SK-N-SH (cell line): ENCODE data around the gene SRXN1. TPM values are rescaled to one million over a fixed set of nuclear protein-coding genes. Genes with fewer than 3 reads are reported as not detected.
A peak's percentile ranks its signal among the peaks of the same experiment; 100 is the strongest.

Source experiments
- CTCF ChIA-PET: fragments of 300-600, 350-600 bp; formaldehyde crosslinking; extraction: SDS; loops from one replicate; lab custom pipeline; 2021; lab: Yijun Ruan, JAX
- POLR2A ChIA-PET: fragments of 350-600 bp; sonication (Branson Sonifier 250); formaldehyde crosslinking; extraction: SDS; loops from one replicate; lab custom pipeline; 2020; ENCODE audit warnings: antibody characterized with exemption, inconsistent platforms; lab: Yijun Ruan, JAX
- DNase-seq: peaks from one replicate; pipeline ENCODE4 v3.0.0; 2012
- H2AFZ ChIP-seq: fragments of 200-600 bp; sonication (generic); 2 replicates; pipeline ENCODE4 v1.8.1; 2016; ENCODE audit warnings: antibody characterized with exemption, mild to moderate bottlenecking, low read depth
- H3F3A ChIP-seq: fragments of 200-600 bp; sonication (generic); replicated peaks from 2 replicates; pipeline ENCODE3; 2016; ENCODE audit warnings: antibody characterized with exemption, mild to moderate bottlenecking; ENCODE audit not compliant: insufficient read depth
- H3K27ac ChIP-seq, 2 experiments: fragments of 200-500 bp in 1 of 2; fragments of 200-600 bp in 1 of 2; sonication (Bioruptor generic) in 1 of 2; sonication (generic), shearing (Covaris generic) in 1 of 2; 2 replicates each; pipeline versions ENCODE4 v1.5.1 to v1.6.1; 2014 to 2016; ENCODE audit warnings: low read depth in 2 of 2, inconsistent platforms in 1 of 2, low read length in 1 of 2, mild to moderate bottlenecking in 1 of 2, mixed read lengths in 1 of 2
- H3K27me3 ChIP-seq: fragments of 200-600 bp; sonication (generic), shearing (Covaris generic); 2 replicates; pipeline ENCODE4 v1.6.1; 2016; ENCODE audit warnings: mixed run types; ENCODE audit not compliant: insufficient read depth
- H3K36me3 ChIP-seq, 2 experiments: fragments of 200-500 bp in 1 of 2; fragments of 200-600 bp in 1 of 2; sonication (Bioruptor generic) in 1 of 2; sonication (generic) in 1 of 2; replicated peaks in 1 of 2; 2 replicates each; pipeline versions ENCODE3 to v1.5.1; 2014 to 2016; ENCODE audit warnings: low read length in 1 of 2, mild to moderate bottlenecking in 1 of 2; ENCODE audit not compliant: insufficient read depth in 2 of 2, control insufficient read depth in 1 of 2
- H3K4me1 ChIP-seq, 2 experiments: fragments of 200-500 bp in 1 of 2; fragments of 200-600 bp in 1 of 2; sonication (Bioruptor generic) in 1 of 2; sonication (generic), shearing (Covaris generic) in 1 of 2; 2 replicates each; pipeline versions ENCODE4 v1.5.1 to v1.6.1; 2014 to 2016; ENCODE audit warnings: low read depth in 1 of 2, low read length in 1 of 2, mixed run types in 1 of 2; ENCODE audit not compliant: insufficient read depth in 2 of 2, control insufficient read depth in 1 of 2
- H3K4me2 ChIP-seq: fragments of 200-600 bp; sonication (generic), shearing (Covaris generic); 2 replicates; pipeline ENCODE4 v1.6.1; 2017; ENCODE audit warnings: mixed run types
- H3K4me3 ChIP-seq, 2 experiments: fragments of 200-500 bp in 1 of 2; fragments of 200-600 bp in 1 of 2; sonication (Bioruptor generic) in 1 of 2; sonication (generic), shearing (Covaris generic) in 1 of 2; 2 replicates each; pipeline versions ENCODE4 v1.5.1 to v1.8.1; 2014 to 2016; ENCODE audit warnings: low read depth in 2 of 2, inconsistent platforms in 1 of 2, low read length in 1 of 2, mild to moderate bottlenecking in 1 of 2, mixed read lengths in 1 of 2, moderate library complexity in 1 of 2
- H3K79me2 ChIP-seq: fragments of 200-600 bp; sonication (generic); 2 replicates; pipeline ENCODE4 v1.8.1; 2017; ENCODE audit warnings: mild to moderate bottlenecking; ENCODE audit not compliant: insufficient read depth
- H3K9ac ChIP-seq: fragments of 200-600 bp; sonication (generic); 2 replicates; pipeline ENCODE4 v1.6.1; 2017; ENCODE audit warnings: mixed run types
- H3K9me2 ChIP-seq: fragments of 200-600 bp; sonication (generic); 2 replicates; pipeline ENCODE4 v1.6.1; 2017; ENCODE audit warnings: mixed run types
- H3K9me3 ChIP-seq: fragments of 200-600 bp; sonication (generic); 2 replicates; pipeline ENCODE4 v1.6.1; 2017; ENCODE audit warnings: mixed run types, mild to moderate bottlenecking, moderate library complexity
- H4K20me1 ChIP-seq: fragments of 200-600 bp; sonication (generic); 2 replicates; pipeline ENCODE4 v1.6.1; 2017; ENCODE audit warnings: mild to moderate bottlenecking, mixed run types; ENCODE audit not compliant: insufficient read depth
- EP300 ChIP-seq, 2 experiments: IDR thresholded peaks; 2 replicates each; pipeline versions ENCODE4 v1.4.0 to v1.6.1; 2012; ENCODE audit warnings: borderline replicate concordance in 1 of 2, low read depth in 1 of 2, low read length in 1 of 2
- EZH2phosphoT487 ChIP-seq: fragments of 200-600 bp; sonication (generic); IDR thresholded peaks from 2 replicates; pipeline ENCODE4 v1.6.1; 2017; ENCODE audit warnings: low read depth, mixed run types, mild to moderate bottlenecking, antibody characterized with exemption, moderate library complexity, borderline replicate concordance
- GATA2 ChIP-seq: sonication (generic); formaldehyde crosslinking; IDR thresholded peaks from 2 replicates; pipeline ENCODE4 v1.5.0; 2020; ENCODE audit warnings: mild to moderate bottlenecking, missing genetic modification reagents
- IRF3 ChIP-seq: fragments of 150-350 bp; IDR thresholded peaks from 2 replicates; pipeline ENCODE4 v1.6.1; 2016; ENCODE audit warnings: mild to moderate bottlenecking, low read depth, low read length
- NFIC ChIP-seq: IDR thresholded peaks from 2 replicates; pipeline ENCODE4 v1.4.0; 2012; ENCODE audit warnings: borderline replicate concordance
- POLR2AphosphoS5 ChIP-seq: IDR thresholded peaks from 2 replicates; pipeline ENCODE4 v1.6.1; 2012; ENCODE audit warnings: low read depth, low read length
- REST ChIP-seq: IDR thresholded peaks from 2 replicates; pipeline ENCODE4 v1.6.1; 2012; ENCODE audit warnings: mild to moderate bottlenecking, low read depth, low read length, moderate library complexity
- ZBTB33 ChIP-seq: IDR thresholded peaks from 2 replicates; pipeline ENCODE4 v1.4.0; 2012; ENCODE audit warnings: low read depth, borderline replicate concordance
- WGBS: methylation state at CpG from one replicate; pipeline ENCODE4 v1.1.6; 2017; ENCODE audit warnings: low lambda C conversion rate; 5-methylcytosine and 5-hydroxymethylcytosine counted together
- polyA plus RNA-seq, 3 experiments: library from polyadenylated mRNA; depleted of rRNA; stranded (reverse); fragments of >200 nt; gene quantifications; 2 replicates each; pipeline ENCODE4 v1.2.3, GENCODE V29; 2012

Gene SRXN1
- polyA plus RNA-seq, 1 of the 3 experiments (the other 2 are of a cell fraction) = 26.2 TPM

DNA sequence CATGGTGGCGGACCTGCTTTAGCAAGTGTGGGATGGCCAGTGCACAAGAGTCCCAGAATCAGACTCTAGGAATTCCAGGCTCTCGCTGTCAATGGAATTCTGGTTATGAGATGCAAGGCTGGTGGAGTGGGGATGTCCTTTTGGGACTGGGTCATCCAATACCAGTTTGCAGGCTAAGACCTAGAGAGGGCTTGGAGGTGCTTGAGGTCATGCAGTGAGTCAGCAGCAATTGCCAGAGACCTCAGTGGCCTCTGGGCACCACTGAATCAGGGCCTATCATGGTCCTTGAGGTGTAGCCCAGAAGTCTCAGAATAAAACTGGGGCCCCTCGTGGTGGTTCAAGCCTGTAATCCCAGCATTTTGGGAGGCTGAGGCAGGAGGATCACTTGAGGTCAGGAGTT is 24.0 kb upstream of the SRXN1 start:
- Histone ChIP-seq H3K36me3 (no peaks in the 10 kb centered on the region), H3F3A (no peaks in the 10 kb centered on the region), H3K9me3 (no peaks in the 10 kb centered on the region), H3K9me2 (no peaks in the 10 kb centered on the region), H4K20me1 (peaks cover 11% of the 10 kb centered on the region; the same call in 1 of the 2 replicates), H3K4me1 (peaks cover 0 to 15% of the 10 kb centered on the region in 2 experiments; a peak in 1 of 4 replicates), H2AFZ (no peak overlapping the region), H3K27ac (peak overlapping the region in 1 of 2 experiments; percentile 74; a peak in 2 of 4 replicates), H3K79me2 (no peaks in the 10 kb centered on the region), H3K4me3 (peak overlapping the region in 1 of 2 experiments; percentile 46; a peak in 1 of 4 replicates), H3K27me3 (peaks cover 24% of the 10 kb centered on the region; the same call in 1 of the 2 replicates)
- POLR2A ChIA-PET = interaction anchor here (0.8 kb wide), 1 partner anchor 23 kb away, joined by 3 read pairs; no protein-coding TSS in a partner anchor
- no peak for DNase-seq
- CTCF ChIA-PET = interaction anchor here (1.2 to 3.1 kb wide), 7 partner anchors 9 to 51 kb away, joined by 3 to 18 read pairs (median 6); no protein-coding TSS in a partner anchor
- whole genome bisulfite sequencing = 57% methylated on average over 3 of the region's 3 CpGs
- TF ChIP-seq NFIC (no peak), GATA2 (no peak), EP300 (IDR thresholded peaks at IDR 0.05; ENCODE audit: borderline replicate concordance in 1 of 2, low read depth in 1 of 2, low read length in 1 of 2) (no peak), EZH2phosphoT487 (no peak), REST (no peak), POLR2AphosphoS5 (no peak), ZBTB33 (no peak), IRF3 (no peak)
- TF ChIP-seq, all 33 proteins: peak for 0
- H3K9ac ChIP-seq = no peak overlapping the region
- no peak overlapping the region for H3K4me2 ChIP-seq
